Measurements from ENCODE around the gene CDK13. TPM values are rescaled to one million over a fixed set of nuclear protein-coding genes. Genes with fewer than 3 reads are reported as not detected.
"Not testable (repeated sequence)": the region's sequence is repeated elsewhere in the genome, so short reads cannot be mapped to it uniquely, and the experiment has no call there.

Gene CDK13
- total RNA-seq, 4 donors from 2014 or later, result 50.9 to 73.5 (median 63.5) TPM

DNA sequence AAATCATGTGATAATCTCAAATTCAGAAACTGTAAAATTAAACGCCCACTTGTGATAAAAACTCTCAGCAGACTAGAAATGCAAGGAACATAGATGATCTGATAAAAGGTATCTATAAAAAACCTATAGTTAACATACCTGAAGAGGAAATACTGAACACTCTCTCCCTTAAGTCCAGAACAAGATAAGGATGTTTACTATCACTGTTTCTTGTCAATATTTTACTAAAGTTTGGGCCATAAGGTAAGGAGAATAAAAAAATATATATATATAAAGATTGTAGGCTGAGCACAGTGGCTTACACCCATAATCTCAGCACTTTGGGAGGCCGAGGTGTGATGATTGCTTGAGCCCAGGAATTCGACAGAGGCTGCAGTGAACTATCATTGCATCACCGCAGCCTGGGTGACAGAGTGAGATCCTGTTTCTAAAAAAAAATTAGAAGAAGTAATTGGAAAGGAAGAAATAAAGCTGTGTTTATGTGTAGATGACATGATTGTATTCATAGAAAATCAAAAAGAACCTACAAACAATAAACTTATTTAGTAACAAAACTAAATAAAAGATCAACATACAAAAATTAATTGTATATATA is 155.9 kb downstream of the CDK13 start:
- no peak for DNase-seq (ENCODE audit: extremely low spot score)
- Histone ChIP-seq H3K27ac (replicated peaks in 1 of 4) (no peak overlapping the region), H3K9me3 (no peaks in the 10 kb centered on the region), H3K36me3 (no peaks in the 10 kb centered on the region), H3K27me3 (no peaks in the 10 kb centered on the region), H3K4me3 (no peak overlapping the region), H3K4me1 (no peaks in the 10 kb centered on the region)
- intact Hi-C loops (cut with DNase I), result no loop called here
- 82% methylated on average over 4 of the region's 4 CpGs for WGBS
- TF ChIP-seq POLR2AphosphoS5 (IDR thresholded peaks at IDR 0.05) (no peak), EP300 (IDR thresholded peaks at IDR 0.05) (no peak), POLR2A (IDR thresholded peaks at IDR 0.05; ENCODE audit: low read depth) (no peak)
- TF ChIP-seq, protein P1, sequence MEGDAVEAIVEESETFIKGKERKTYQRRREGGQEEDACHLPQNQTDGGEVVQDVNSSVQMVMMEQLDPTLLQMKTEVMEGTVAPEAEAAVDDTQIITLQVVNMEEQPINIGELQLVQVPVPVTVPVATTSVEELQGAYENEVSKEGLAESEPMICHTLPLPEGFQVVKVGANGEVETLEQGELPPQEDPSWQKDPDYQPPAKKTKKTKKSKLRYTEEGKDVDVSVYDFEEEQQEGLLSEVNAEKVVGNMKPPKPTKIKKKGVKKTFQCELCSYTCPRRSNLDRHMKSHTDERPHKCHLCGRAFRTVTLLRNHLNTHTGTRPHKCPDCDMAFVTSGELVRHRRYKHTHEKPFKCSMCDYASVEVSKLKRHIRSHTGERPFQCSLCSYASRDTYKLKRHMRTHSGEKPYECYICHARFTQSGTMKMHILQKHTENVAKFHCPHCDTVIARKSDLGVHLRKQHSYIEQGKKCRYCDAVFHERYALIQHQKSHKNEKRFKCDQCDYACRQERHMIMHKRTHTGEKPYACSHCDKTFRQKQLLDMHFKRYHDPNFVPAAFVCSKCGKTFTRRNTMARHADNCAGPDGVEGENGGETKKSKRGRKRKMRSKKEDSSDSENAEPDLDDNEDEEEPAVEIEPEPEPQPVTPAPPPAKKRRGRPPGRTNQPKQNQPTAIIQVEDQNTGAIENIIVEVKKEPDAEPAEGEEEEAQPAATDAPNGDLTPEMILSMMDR (IDR thresholded peaks at IDR 0.05), result no peak

DNA sequence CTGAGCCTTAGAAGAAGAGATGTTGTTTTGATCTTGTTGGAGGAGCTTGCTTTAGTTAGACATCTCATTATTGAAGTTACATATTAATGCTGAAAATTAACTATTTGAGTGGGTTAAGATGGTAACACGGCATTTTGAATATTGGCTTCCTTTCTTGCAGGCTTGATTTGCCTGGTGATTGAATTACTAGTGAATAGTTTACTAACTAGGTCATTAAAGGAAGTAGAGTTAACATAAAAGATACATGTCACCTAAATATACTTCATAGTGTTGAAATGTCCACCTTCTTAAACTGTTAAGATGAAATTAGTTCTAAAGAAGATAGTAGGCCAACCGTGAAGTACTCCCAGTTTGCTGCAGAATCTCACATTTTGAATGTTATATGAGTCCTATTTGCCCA is 165.9 kb downstream of the CDK13 start:
- DNase-seq (ENCODE audit: extremely low spot score), result no peak
- H3K36me3 ChIP-seq, result no peaks in the 10 kb centered on the region
- 93% methylated on average over 2 of the region's 2 CpGs for WGBS
- no peaks in the 10 kb centered on the region for H3K4me1 ChIP-seq
- H3K9me3 ChIP-seq, result no peaks in the 10 kb centered on the region
- H3K27me3 ChIP-seq, result no peaks in the 10 kb centered on the region
- intact Hi-C loops (cut with DNase I), result no loop called here
- TF ChIP-seq POLR2A (IDR thresholded peaks at IDR 0.05; ENCODE audit: low read depth), result no peak
- TF ChIP-seq, protein P1 (IDR thresholded peaks at IDR 0.05), result no peak
- TF ChIP-seq POLR2AphosphoS5 (IDR thresholded peaks at IDR 0.05), result no peak
- no peak for TF ChIP-seq EP300 (IDR thresholded peaks at IDR 0.05)
- H3K27ac ChIP-seq (replicated peaks in 1 of 4), result no peak overlapping the region
- H3K4me3 ChIP-seq, result no peak overlapping the region

DNA sequence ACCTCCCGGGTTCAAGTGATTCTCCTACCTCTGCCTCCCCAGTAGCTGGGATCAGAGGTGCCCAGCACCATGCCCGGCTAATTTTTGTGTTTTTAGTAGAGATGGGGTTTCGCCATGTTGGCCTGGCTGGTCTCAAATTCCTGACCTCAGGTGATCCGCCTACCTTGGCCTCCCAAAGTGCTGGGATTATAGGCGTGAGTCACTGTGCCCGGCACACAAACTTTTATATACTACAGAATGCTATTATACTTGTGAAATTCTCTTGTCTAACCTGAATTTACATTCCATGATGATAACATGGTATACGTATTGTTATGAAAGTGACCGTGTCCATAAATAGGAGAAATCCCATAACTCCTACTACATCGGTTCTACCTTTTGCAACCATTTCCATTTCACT is 167.1 kb downstream of the CDK13 start:
- H3K4me1 ChIP-seq; H3K27ac ChIP-seq (replicated peaks in 1 of 4); H3K4me3 ChIP-seq; H3K36me3 ChIP-seq; DNase-seq (ENCODE audit: extremely low spot score); intact Hi-C loops (cut with DNase I); H3K9me3 ChIP-seq; H3K27me3 ChIP-seq: not testable (repeated sequence)
- 95% methylated on average over 9 of the region's 9 CpGs for WGBS

DNA sequence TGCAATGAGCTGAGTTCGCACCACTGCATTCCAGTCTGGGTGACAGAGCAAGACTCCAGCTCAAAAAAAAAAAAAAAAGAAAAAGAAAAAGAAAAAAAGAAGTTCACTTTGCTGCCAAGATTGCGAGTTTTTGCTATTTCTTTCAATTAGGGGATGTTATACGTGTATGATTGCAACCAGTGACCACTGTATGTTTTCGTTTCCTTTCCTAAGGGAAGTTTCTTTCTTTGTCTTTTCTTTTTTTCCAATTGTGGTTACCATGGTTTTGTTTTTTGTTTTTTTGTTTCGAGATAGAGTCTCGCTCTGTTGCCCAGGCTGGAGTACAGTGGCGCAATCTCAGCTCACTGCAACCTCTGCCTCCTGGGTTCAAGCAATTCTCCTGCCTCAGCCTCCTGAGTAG is 168.1 kb downstream of the CDK13 start:
- H3K36me3 ChIP-seq; H3K27me3 ChIP-seq; H3K4me1 ChIP-seq; DNase-seq (ENCODE audit: extremely low spot score); intact Hi-C loops (cut with DNase I); H3K9me3 ChIP-seq; H3K27ac ChIP-seq (replicated peaks in 1 of 4); H3K4me3 ChIP-seq: not testable (repeated sequence)
- 74% methylated on average over 7 of the region's 7 CpGs for WGBS

DNA sequence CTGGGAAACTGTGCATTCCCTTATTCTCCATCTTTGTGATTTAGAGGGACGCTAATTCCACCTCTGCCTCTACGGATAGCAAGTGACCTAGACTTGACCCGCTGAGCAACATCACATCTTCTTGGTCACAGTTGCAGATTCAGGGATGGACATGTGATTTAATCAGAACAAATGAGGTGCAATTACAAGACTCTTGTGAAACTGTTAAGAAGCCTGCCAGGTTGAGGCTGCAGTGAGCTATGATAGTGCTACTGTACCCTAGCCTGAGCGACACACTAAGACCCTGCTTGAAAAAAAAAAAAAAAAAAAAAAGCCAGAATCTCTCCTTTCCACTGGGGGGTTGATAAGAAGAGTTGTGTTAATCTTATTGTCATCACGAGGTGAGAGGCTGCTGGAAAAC is 170.0 kb downstream of the CDK13 start:
- H3K4me1 ChIP-seq, result no peaks in the 10 kb centered on the region
- H3K4me3 ChIP-seq, result no peak overlapping the region
- intact Hi-C loops (cut with DNase I), result no loop called here
- no peak for DNase-seq (ENCODE audit: extremely low spot score)
- no peaks in the 10 kb centered on the region for H3K9me3 ChIP-seq
- no peak overlapping the region for H3K27ac ChIP-seq (replicated peaks in 1 of 4)
- H3K27me3 ChIP-seq, result no peaks in the 10 kb centered on the region
- H3K36me3 ChIP-seq, result peaks cover 0 to 4% (median 0%) of the 10 kb centered on the region in 4 donors
- TF ChIP-seq POLR2A (IDR thresholded peaks at IDR 0.05; ENCODE audit: low read depth) (no peak), EP300 (IDR thresholded peaks at IDR 0.05) (no peak), POLR2AphosphoS5 (IDR thresholded peaks at IDR 0.05) (no peak)
- TF ChIP-seq, protein P1 (IDR thresholded peaks at IDR 0.05), result no peak
- WGBS, result 85% methylated on average over 5 of the region's 5 CpGs

DNA sequence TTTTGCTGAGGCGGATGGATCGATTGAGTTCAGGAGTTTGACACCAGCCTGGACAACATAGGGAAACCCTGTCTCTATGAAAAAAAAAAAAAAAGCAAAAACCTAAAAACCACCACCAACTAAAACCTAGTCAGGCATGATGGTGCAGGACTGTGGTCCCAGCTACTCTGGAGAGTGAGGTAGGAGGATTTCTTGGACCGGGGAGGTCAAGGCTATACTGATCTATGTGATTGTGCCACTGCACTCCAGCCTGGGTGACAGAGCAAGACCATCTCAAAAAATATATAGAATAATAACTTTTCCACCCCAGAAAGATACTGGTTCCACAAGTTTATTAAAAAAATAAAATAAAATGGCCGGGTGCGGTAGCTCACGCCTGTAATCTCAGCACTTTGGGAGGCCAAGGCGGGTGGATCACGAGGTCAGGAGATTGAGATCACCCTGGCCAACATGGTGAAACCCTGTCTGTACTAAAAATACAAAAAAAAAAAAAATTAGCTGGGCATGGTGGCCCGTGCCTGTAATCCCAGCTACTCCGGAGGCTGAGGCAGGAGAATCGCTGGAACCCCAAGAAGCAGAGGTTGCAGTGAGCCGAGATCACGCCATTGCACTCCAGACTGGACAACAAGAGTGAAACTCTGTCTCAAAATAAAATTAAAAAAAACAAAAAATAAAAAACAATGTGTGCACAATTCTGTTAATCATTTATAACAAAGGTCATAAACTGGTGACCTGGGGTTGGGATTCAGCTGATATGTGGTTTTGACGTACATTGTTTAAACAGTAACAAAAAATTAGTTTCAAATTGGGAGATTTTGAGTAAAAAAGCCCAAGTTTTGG is 172.3 kb downstream of the CDK13 start:
- H3K4me1 ChIP-seq; H3K36me3 ChIP-seq; intact Hi-C loops (cut with DNase I); DNase-seq (ENCODE audit: extremely low spot score); H3K4me3 ChIP-seq; H3K27me3 ChIP-seq; H3K27ac ChIP-seq (replicated peaks in 1 of 4); H3K9me3 ChIP-seq: not testable (repeated sequence)
- whole genome bisulfite sequencing, result 96% methylated on average over 14 of the region's 14 CpGs
